MM.1S (cell line): ENCODE data around the gene GRIK2.

Experiments used
- DNase-seq: peaks from one replicate; pipeline ENCODE4 v3.0.0-alpha.2; 2015
- H2AFZ ChIP-seq: fragments of 300-600 bp; sonication (generic); 2 replicates; pipeline ENCODE4 v1.6.0; 2016; ENCODE audit warnings: antibody characterized with exemption, low read length
- H3F3A ChIP-seq: fragments of 300-600 bp; sonication (generic); 2 replicates; pipeline ENCODE4 v1.6.1; 2016; ENCODE audit warnings: mild to moderate bottlenecking, antibody characterized with exemption, low read length, moderate library complexity, mixed read lengths; ENCODE audit not compliant: insufficient read depth
- H3K27ac ChIP-seq: fragments of 300-600 bp; sonication (generic); 2 replicates; pipeline ENCODE4 v1.5.1; 2016; ENCODE audit warnings: mild to moderate bottlenecking, low read length
- H3K27me3 ChIP-seq: fragments of 300-600 bp; sonication (generic); replicated peaks from 2 replicates; pipeline ENCODE4 v1.6.0; 2016; ENCODE audit warnings: low read length; ENCODE audit not compliant: insufficient read depth
- H3K36me3 ChIP-seq: fragments of 300-600 bp; sonication (generic); replicated peaks from 2 replicates; pipeline ENCODE4 v1.6.1; 2016; ENCODE audit warnings: mild to moderate bottlenecking, low read length, mixed read lengths; ENCODE audit not compliant: insufficient read depth
- H3K4me1 ChIP-seq: fragments of 300-600 bp; sonication (generic); 2 replicates; pipeline ENCODE4 v1.6.1; 2016; ENCODE audit warnings: low read length, mixed read lengths
- H3K4me2 ChIP-seq: fragments of 300-600 bp; sonication (generic); 2 replicates; pipeline ENCODE4 v1.6.0; 2016; ENCODE audit warnings: low read depth, low read length
- H3K4me3 ChIP-seq: fragments of 300-600 bp; sonication (generic); 2 replicates; pipeline ENCODE4 v1.5.1; 2016; ENCODE audit warnings: low read length, mixed read lengths
- H3K79me2 ChIP-seq: fragments of 300-600 bp; sonication (generic); 2 replicates; pipeline ENCODE4 v1.6.1; 2016; ENCODE audit warnings: mixed run types, low read length, mixed read lengths
- H3K9ac ChIP-seq: fragments of 300-600 bp; sonication (generic); 2 replicates; pipeline ENCODE4 v1.6.1; 2016; ENCODE audit warnings: low read length, mixed read lengths
- H3K9me2 ChIP-seq: fragments of 300-600 bp; sonication (generic); replicated peaks from 2 replicates; pipeline ENCODE4 v1.6.1; 2016; ENCODE audit warnings: mild to moderate bottlenecking, low read length, mixed read lengths; ENCODE audit not compliant: insufficient read depth
- H3K9me3 ChIP-seq: fragments of 300-600 bp; sonication (generic); replicated peaks from 2 replicates; pipeline ENCODE4 v1.6.1; 2016; ENCODE audit warnings: mild to moderate bottlenecking, low read length, mixed read lengths; ENCODE audit not compliant: insufficient read depth
- H4K20me1 ChIP-seq: fragments of 300-600 bp; sonication (generic); 2 replicates; pipeline ENCODE4 v1.6.1; 2016; ENCODE audit warnings: mild to moderate bottlenecking, low read length, moderate library complexity, mixed read lengths; ENCODE audit not compliant: insufficient read depth
- EZH2 ChIP-seq: fragments of 300-600 bp; sonication (generic); optimal IDR thresholded peaks from 2 replicates; pipeline ENCODE3; 2017; ENCODE audit warnings: low read depth, mild to moderate bottlenecking, antibody characterized with exemption, low read length, mixed read lengths
- EZH2phosphoT487 ChIP-seq: fragments of 300-600 bp; sonication (generic); IDR thresholded peaks from 2 replicates; pipeline ENCODE4 v1.6.1; 2018; ENCODE audit warnings: antibody characterized with exemption, low read length
- TF ChIP-seq, protein P1 (sequence below): fragments of 300-600 bp; sonication (generic); IDR thresholded peaks from 2 replicates; pipeline ENCODE4 v1.5.1; 2016; ENCODE audit warnings: antibody characterized with exemption, low read length, mixed read lengths

GRIK2 gene

DNA sequence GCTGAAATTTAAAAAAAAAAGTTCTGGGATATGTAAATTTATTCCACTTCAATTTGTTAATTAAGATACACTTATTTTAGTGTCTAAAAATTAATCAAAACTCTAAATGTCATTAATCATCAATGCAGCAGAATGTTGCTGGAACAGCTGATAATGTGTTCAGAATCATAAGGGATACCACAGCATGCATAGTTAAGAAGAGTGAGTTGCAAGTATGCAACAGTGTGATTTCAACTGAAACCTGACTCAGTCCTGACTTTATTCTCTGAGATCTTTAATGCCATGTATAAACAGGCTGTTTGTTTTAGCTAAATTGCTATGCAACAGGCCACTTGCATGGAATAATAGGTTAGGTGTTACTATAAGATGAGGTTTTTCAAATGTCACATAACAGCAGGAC is 1.4 kb downstream of the GRIK2 start:
- DNase-seq = no peak
- H3K4me1 ChIP-seq = peaks cover 3% of the 10 kb centered on the region; the same call in 1 of the 2 replicates
- no peaks in the 10 kb centered on the region for H3F3A ChIP-seq
- no peak overlapping the region for H3K9ac ChIP-seq
- H3K79me2 ChIP-seq = no peaks in the 10 kb centered on the region
- no peaks in the 10 kb centered on the region for H3K27me3 ChIP-seq
- H3K27ac ChIP-seq = no peak overlapping the region
- no peak overlapping the region for H3K4me3 ChIP-seq
- H3K9me2 ChIP-seq = no peaks in the 10 kb centered on the region
- no peaks in the 10 kb centered on the region for H3K36me3 ChIP-seq
- no peaks in the 10 kb centered on the region for H3K9me3 ChIP-seq
- no peak for TF ChIP-seq EZH2phosphoT487
- TF ChIP-seq, protein P1, sequence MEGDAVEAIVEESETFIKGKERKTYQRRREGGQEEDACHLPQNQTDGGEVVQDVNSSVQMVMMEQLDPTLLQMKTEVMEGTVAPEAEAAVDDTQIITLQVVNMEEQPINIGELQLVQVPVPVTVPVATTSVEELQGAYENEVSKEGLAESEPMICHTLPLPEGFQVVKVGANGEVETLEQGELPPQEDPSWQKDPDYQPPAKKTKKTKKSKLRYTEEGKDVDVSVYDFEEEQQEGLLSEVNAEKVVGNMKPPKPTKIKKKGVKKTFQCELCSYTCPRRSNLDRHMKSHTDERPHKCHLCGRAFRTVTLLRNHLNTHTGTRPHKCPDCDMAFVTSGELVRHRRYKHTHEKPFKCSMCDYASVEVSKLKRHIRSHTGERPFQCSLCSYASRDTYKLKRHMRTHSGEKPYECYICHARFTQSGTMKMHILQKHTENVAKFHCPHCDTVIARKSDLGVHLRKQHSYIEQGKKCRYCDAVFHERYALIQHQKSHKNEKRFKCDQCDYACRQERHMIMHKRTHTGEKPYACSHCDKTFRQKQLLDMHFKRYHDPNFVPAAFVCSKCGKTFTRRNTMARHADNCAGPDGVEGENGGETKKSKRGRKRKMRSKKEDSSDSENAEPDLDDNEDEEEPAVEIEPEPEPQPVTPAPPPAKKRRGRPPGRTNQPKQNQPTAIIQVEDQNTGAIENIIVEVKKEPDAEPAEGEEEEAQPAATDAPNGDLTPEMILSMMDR = no peak
- TF ChIP-seq EZH2 = no peak
- no peak overlapping the region for H2AFZ ChIP-seq
- no peak overlapping the region for H3K4me2 ChIP-seq
- no peaks in the 10 kb centered on the region for H4K20me1 ChIP-seq

DNA sequence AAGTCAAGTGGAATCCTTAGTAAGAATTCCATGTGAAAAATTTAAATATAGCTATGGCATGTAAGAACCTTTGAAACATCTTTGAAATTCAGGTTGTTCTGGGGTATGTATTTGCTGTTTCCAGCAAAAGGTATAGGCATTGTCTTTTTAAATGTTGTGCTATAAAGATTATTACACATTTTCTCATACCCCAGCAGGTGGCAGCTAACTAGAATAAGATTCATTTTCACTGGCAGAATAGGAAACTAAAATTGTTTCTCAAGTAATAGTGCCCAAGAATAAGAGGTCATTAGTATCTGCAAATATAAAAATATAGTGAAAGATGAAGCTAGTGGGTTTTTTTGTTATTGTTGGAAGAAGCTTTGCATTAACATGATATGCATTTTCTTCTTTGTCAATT is 1.8 kb downstream of the GRIK2 start:
- H3K4me3 ChIP-seq = no peak overlapping the region
- H3K4me2 ChIP-seq = no peak overlapping the region
- H3K79me2 ChIP-seq = no peaks in the 10 kb centered on the region
- H3K36me3 ChIP-seq = no peaks in the 10 kb centered on the region
- no peaks in the 10 kb centered on the region for H3K9me3 ChIP-seq
- no peak overlapping the region for H3K9ac ChIP-seq
- H3K9me2 ChIP-seq = no peaks in the 10 kb centered on the region
- no peak overlapping the region for H3K27ac ChIP-seq
- TF ChIP-seq, protein P1 = peak; percentile 22; the same call in 1 of the 2 replicates
- TF ChIP-seq EZH2 = no peak
- no peaks in the 10 kb centered on the region for H3K27me3 ChIP-seq
- H4K20me1 ChIP-seq = no peaks in the 10 kb centered on the region
- H2AFZ ChIP-seq = no peak overlapping the region
- H3K4me1 ChIP-seq = peaks cover 3% of the 10 kb centered on the region; the same call in 1 of the 2 replicates
- no peaks in the 10 kb centered on the region for H3F3A ChIP-seq
- no peak for DNase-seq

DNA sequence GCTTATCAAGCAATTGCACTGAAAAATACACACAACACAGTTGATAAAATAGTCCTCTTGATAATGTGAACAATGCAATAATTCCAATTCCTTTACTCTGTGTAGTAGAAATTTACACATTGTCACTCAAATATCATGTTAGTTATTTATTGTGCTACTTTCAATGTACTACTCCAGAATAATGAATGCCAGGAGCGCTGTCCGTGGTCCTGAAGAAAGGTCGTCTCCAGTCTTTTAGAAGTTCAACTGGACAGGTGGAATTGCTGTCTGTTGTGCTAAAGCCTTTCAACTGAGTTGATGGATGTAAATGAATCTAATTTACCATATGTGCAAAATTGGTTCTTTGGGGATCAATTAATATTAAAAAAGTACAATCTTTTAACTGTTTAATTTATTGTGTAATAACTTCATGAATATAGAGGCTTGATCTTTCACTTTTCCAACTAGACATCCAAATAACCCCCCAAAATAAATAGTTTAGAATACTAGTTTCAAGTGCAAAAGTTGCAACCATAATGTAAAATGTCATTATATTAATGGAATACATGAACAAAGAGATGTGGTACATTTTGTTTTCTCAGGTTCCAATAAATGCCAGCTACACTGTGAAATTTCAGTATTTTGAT is 3.2 kb downstream of the GRIK2 start:
- TF ChIP-seq EZH2phosphoT487 (no peak), EZH2 (no peak)
- TF ChIP-seq, protein P1 = no peak
- Histone ChIP-seq H3K79me2 (no peaks in the 10 kb centered on the region), H3K4me2 (no peak overlapping the region), H2AFZ (no peak overlapping the region), H3K36me3 (no peaks in the 10 kb centered on the region), H3K9ac (no peak overlapping the region), H3F3A (no peaks in the 10 kb centered on the region), H3K27me3 (no peaks in the 10 kb centered on the region), H4K20me1 (no peaks in the 10 kb centered on the region), H3K9me2 (no peaks in the 10 kb centered on the region), H3K9me3 (no peaks in the 10 kb centered on the region), H3K4me1 (peaks cover 3% of the 10 kb centered on the region; the same call in 1 of the 2 replicates), H3K27ac (no peak overlapping the region), H3K4me3 (no peak overlapping the region)
- peak; percentile 77 for DNase-seq
